Measurements from ENCODE around the gene SERPINA5. TPM values are rescaled to one million over a fixed set of nuclear protein-coding genes. Genes with fewer than 3 reads are reported as not detected.

SERPINA5 gene
- polyA plus RNA-seq, 1 donor from 2014 or later, result not detected

DNA sequence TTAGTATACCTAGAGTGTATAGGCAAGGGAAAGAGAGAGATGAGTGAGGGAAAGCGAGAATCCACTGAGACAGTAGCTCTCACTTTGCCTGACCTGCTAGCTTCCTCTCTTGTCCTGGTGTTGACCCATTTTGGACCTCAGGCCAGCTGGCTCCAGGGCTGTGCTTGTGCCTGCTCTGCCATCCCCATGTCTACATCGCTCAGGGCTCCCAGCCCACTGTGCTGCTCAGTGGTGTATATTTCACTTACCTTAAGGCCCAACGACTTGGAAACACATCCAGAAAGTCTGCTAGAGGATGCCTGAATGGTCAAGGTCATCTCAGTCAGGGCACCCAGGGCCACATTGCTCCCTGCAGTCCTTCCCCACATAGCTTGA lies 20.9 kb upstream of the SERPINA5 start:
- no peak overlapping the region for H3K9ac ChIP-seq (ENCODE audit: low read length)
- H3K36me3 ChIP-seq (ENCODE audit: insufficient read depth, low read length), result no peaks in the 10 kb centered on the region
- H2AFZ ChIP-seq (ENCODE audit: low read depth, low read length), result no peak overlapping the region
- no peaks in the 10 kb centered on the region for H3F3A ChIP-seq (ENCODE audit: insufficient read depth, low read length, poor library complexity, severe bottlenecking)
- no peaks in the 10 kb centered on the region for H3K27me3 ChIP-seq (ENCODE audit: insufficient read depth, low read depth, low read length)
- H3K9me3 ChIP-seq (ENCODE audit: low read length), result no peaks in the 10 kb centered on the region
- TF ChIP-seq, protein P1, sequence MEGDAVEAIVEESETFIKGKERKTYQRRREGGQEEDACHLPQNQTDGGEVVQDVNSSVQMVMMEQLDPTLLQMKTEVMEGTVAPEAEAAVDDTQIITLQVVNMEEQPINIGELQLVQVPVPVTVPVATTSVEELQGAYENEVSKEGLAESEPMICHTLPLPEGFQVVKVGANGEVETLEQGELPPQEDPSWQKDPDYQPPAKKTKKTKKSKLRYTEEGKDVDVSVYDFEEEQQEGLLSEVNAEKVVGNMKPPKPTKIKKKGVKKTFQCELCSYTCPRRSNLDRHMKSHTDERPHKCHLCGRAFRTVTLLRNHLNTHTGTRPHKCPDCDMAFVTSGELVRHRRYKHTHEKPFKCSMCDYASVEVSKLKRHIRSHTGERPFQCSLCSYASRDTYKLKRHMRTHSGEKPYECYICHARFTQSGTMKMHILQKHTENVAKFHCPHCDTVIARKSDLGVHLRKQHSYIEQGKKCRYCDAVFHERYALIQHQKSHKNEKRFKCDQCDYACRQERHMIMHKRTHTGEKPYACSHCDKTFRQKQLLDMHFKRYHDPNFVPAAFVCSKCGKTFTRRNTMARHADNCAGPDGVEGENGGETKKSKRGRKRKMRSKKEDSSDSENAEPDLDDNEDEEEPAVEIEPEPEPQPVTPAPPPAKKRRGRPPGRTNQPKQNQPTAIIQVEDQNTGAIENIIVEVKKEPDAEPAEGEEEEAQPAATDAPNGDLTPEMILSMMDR (IDR thresholded peaks at IDR 0.05; ENCODE audit: poor library complexity, severe bottlenecking), result no peak
- no peak for TF ChIP-seq EP300 (conservative IDR thresholded peaks at IDR 0.05; ENCODE audit: poor library complexity, severe bottlenecking)
- no peak for TF ChIP-seq RAD21 (conservative IDR thresholded peaks at IDR 0.05)
- no peak for TF ChIP-seq TAF1 (IDR thresholded peaks at IDR 0.05; ENCODE audit: low read depth)
- TF ChIP-seq REST (IDR thresholded peaks at IDR 0.05; ENCODE audit: borderline replicate concordance), result no peak
- TF ChIP-seq EZH2 (IDR thresholded peaks at IDR 0.05; ENCODE audit: borderline replicate concordance, insufficient read depth, low read length, poor library complexity, severe bottlenecking), result no peak
- TF ChIP-seq SMC3 (conservative IDR thresholded peaks at IDR 0.05; ENCODE audit: poor library complexity), result no peak
- H3K27ac ChIP-seq (ENCODE audit: low read length), result no peak overlapping the region
- no peak overlapping the region for H3K4me2 ChIP-seq (ENCODE audit: low read length)
- H4K20me1 ChIP-seq (ENCODE audit: insufficient read depth), result no peaks in the 10 kb centered on the region
- H3K79me2 ChIP-seq (replicated peaks; ENCODE audit: insufficient read depth, low read length), result no peaks in the 10 kb centered on the region
- no peak overlapping the region for H3K4me3 ChIP-seq (ENCODE audit: low read length)
- no peaks in the 10 kb centered on the region for H3K9me2 ChIP-seq (ENCODE audit: insufficient read depth, low read length)

DNA sequence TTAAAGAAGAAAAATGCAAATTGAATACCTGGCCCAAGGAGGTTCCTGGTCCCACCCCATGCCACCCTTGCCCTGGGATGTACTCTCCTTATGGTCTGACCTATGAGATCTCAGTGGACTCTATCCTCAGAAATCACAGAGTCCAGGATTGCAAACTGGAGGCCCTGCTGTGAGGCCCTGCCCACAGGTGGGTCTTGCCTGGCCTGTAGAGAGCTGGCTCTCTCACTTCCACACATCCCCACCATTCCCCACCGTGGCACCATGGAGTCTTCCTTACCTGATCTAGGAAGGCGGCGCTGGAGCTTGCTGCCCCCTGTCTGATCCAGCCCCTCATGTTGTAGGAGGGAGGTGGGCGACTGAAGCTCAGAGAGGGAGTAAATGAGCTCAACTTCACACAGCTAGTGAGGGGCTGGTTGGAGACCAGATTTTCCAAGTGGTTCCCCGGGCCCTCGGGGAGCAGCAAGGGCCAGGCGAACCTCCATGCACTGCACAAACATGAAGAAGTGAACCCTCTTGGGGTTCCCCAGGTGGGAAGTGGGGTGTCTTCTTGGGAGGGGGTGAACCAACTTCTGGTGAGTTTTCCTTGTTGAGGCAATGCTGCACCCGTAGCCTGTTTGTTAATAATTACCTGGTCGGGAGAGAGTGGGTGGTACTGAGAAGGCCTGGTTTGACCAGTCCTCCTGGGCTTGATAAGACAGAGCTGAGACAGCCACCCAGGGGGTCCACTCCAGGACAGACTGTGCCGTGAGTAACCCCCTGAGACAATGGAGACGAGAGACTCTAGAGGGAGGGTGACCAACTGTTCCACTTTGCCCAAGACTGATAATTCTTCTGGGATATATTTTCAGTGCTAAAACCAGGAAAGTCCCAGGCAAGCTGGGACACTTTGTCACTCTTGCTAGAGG lies 20.2 kb upstream of the SERPINA5 start, which contains the start of gene SERPINA4:
Gene SERPINA4 (plus strand): TSS at position 692 of the 905 bp plus-strand sequence. CDS start 2,041 bp downstream, outside the sequence.
- no peaks in the 10 kb centered on the region for H3K9me3 ChIP-seq (ENCODE audit: low read length)
- no peak within 1 kb of the TSS for H2AFZ ChIP-seq (ENCODE audit: low read depth, low read length)
- H4K20me1 ChIP-seq (ENCODE audit: insufficient read depth), result no peaks in the 10 kb centered on the region
- no peak within 1 kb of the TSS for H3K4me2 ChIP-seq (ENCODE audit: low read length)
- H3K4me3 ChIP-seq (ENCODE audit: low read length), result no peak within 1 kb of the TSS
- H3K27ac ChIP-seq (ENCODE audit: low read length), result no peak within 1 kb of the TSS
- H3K9me2 ChIP-seq (ENCODE audit: insufficient read depth, low read length), result no peaks in the 10 kb centered on the region
- no peaks in the 10 kb centered on the region for H3K79me2 ChIP-seq (replicated peaks; ENCODE audit: insufficient read depth, low read length)
- no peaks in the 10 kb centered on the region for H3F3A ChIP-seq (ENCODE audit: insufficient read depth, low read length, poor library complexity, severe bottlenecking)
- no peak for TF ChIP-seq EZH2 (IDR thresholded peaks at IDR 0.05; ENCODE audit: borderline replicate concordance, insufficient read depth, low read length, poor library complexity, severe bottlenecking)
- TF ChIP-seq, protein P1 (IDR thresholded peaks at IDR 0.05; ENCODE audit: poor library complexity, severe bottlenecking), result no peak
- TF ChIP-seq SMC3 (conservative IDR thresholded peaks at IDR 0.05; ENCODE audit: poor library complexity), result no peak
- no peak for TF ChIP-seq RAD21 (conservative IDR thresholded peaks at IDR 0.05)
- no peak for TF ChIP-seq TAF1 (IDR thresholded peaks at IDR 0.05; ENCODE audit: low read depth)
- no peak for TF ChIP-seq EP300 (conservative IDR thresholded peaks at IDR 0.05; ENCODE audit: poor library complexity, severe bottlenecking)
- TF ChIP-seq REST (IDR thresholded peaks at IDR 0.05; ENCODE audit: borderline replicate concordance), result no peak
- no peak for TF ChIP-seq POLR2AphosphoS5 (IDR thresholded peaks at IDR 0.05)
- no peak for TF ChIP-seq MXI1 (conservative IDR thresholded peaks at IDR 0.05; ENCODE audit: poor library complexity, severe bottlenecking)
- no peak within 1 kb of the TSS for H3K9ac ChIP-seq (ENCODE audit: low read length)
- no peaks in the 10 kb centered on the region for H3K27me3 ChIP-seq (ENCODE audit: insufficient read depth, low read depth, low read length)
- H3K36me3 ChIP-seq (ENCODE audit: insufficient read depth, low read length), result no peaks in the 10 kb centered on the region
